ENCODE results near the gene CDPF1.
"Not testable (repeated sequence)": the region's sequence is repeated elsewhere in the genome, so short reads cannot be mapped to it uniquely, and the experiment has no call there.

The CDPF1 gene

GRCh38 chr22:46272762-46273431 lies 22.8 kb upstream of the CDPF1 start:
- no peak for TF ChIP-seq CTCF (IDR thresholded peaks at IDR 0.05; ENCODE audit: borderline replicate concordance, insufficient read depth, low read depth, low read length)

GRCh38 chr22:46272196-46272595 lies 22.1 kb upstream of the CDPF1 start:
- no peak for TF ChIP-seq CTCF (IDR thresholded peaks at IDR 0.05; ENCODE audit: borderline replicate concordance, insufficient read depth, low read depth, low read length)
- H3K4me3 ChIP-seq (ENCODE audit: low read depth, low read length), result no peak overlapping the region

More at GRCh38 chr22:46272762-46273431, 22.8 kb upstream of the CDPF1 start:
- H3K4me3 ChIP-seq (ENCODE audit: low read depth, low read length), result no peak overlapping the region

- no peak for TF ChIP-seq CTCF (IDR thresholded peaks at IDR 0.05; ENCODE audit: borderline replicate concordance, insufficient read depth, low read depth, low read length)
- H3K4me3 ChIP-seq (ENCODE audit: low read depth, low read length), result no peak overlapping the region
These were observed 19.5 kb upstream of the CDPF1 start for GRCh38 chr22:46269564-46269963.

GRCh38 chr22:46267431-46268279 lies 17.6 kb upstream of the CDPF1 start, which contains the start of gene TTC38:
Gene TTC38 (plus strand): TSS chr22:46268008. CDS start chr22:46268040, 32 bp downstream.
- peak within 1 kb of the TSS; percentile 79 for H3K4me3 ChIP-seq (ENCODE audit: low read depth, low read length)
- no peak for TF ChIP-seq CTCF (IDR thresholded peaks at IDR 0.05; ENCODE audit: borderline replicate concordance, insufficient read depth, low read depth, low read length)

GRCh38 chr22:46265627-46266026 lies 15.5 kb upstream of the CDPF1 start:
- not testable (repeated sequence) for H3K4me3 ChIP-seq (ENCODE audit: low read depth, low read length)

GRCh38 chr22:46264520-46264919 lies 14.4 kb upstream of the CDPF1 start:
- H3K4me3 ChIP-seq (ENCODE audit: low read depth, low read length), result not testable (repeated sequence)

GRCh38 chr22:46263216-46263590 lies 13.1 kb upstream of the CDPF1 start, which contains the start of gene PKDREJ:
Gene PKDREJ (minus strand): TSS chr22:46263343. CDS start chr22:46263322, 21 bp downstream.
- no peak within 1 kb of the TSS for H3K4me3 ChIP-seq (ENCODE audit: low read depth, low read length)
- no peak for TF ChIP-seq CTCF (IDR thresholded peaks at IDR 0.05; ENCODE audit: borderline replicate concordance, insufficient read depth, low read depth, low read length)

Data from GM12875 (cell line).